Keratinocyte (primary cell): ENCODE measurements around the gene ZNF554. TPM values are rescaled to one million over a fixed set of nuclear protein-coding genes. Genes with fewer than 3 reads are reported as not detected.

Experiments
- DNase-seq: peaks from one replicate; pipeline ENCODE4 v3.0.0-alpha.2; 2011; ENCODE audit warnings: low read depth, missing footprints, low spot score
- FAIRE-seq: peaks from 2 replicates; lab custom pipeline; 2011; peaks lifted over from hg19 to GRCh38; lab: Jason Lieb, UNC
- H2AFZ ChIP-seq: 2 replicates; pipeline ENCODE4 v1.6.0; 2012; ENCODE audit warnings: low read length, control low read depth, inconsistent platforms; ENCODE audit not compliant: control insufficient read depth
- H3K27ac ChIP-seq: 2 replicates; pipeline ENCODE4 v1.5.1; 2011; ENCODE audit warnings: low read length; ENCODE audit not compliant: control insufficient read depth, insufficient read depth
- H3K27me3 ChIP-seq: 3 replicates; pipeline ENCODE4 v1.6.0; 2011; ENCODE audit warnings: low read length; ENCODE audit not compliant: control insufficient read depth, insufficient read depth; ENCODE audit errors: extremely low read depth
- H3K36me3 ChIP-seq, 2 experiments: 2 replicates in 1 of 2; 3 replicates in 1 of 2; pipeline ENCODE4 v1.5.1; 2011; ENCODE audit warnings: low read length in 2 of 2, mild to moderate bottlenecking in 1 of 2; ENCODE audit not compliant: control insufficient read depth in 2 of 2, insufficient read depth in 2 of 2; ENCODE audit errors: extremely low read depth in 1 of 2
- H3K4me1 ChIP-seq: 3 replicates; pipeline ENCODE4 v1.5.1; 2011; ENCODE audit warnings: low read length; ENCODE audit not compliant: control insufficient read depth, insufficient read depth; ENCODE audit errors: extremely low read depth
- H3K4me2 ChIP-seq: 3 replicates; pipeline ENCODE4 v1.6.0; 2011; ENCODE audit warnings: low read depth, low read length; ENCODE audit not compliant: control insufficient read depth, insufficient read depth; ENCODE audit errors: extremely low read depth
- H3K4me3 ChIP-seq, 3 experiments: fragments of 200-600 bp in 1 of 3; sonication (generic) in 1 of 3; 2 replicates in 2 of 3; 3 replicates in 1 of 3; pipeline ENCODE4 v1.5.1; 2011 to 2016; ENCODE audit warnings: low read length in 3 of 3, mild to moderate bottlenecking in 3 of 3, control low read depth in 2 of 3, inconsistent platforms in 1 of 3, low read depth in 1 of 3, mixed read lengths in 1 of 3, mixed run types in 1 of 3, moderate library complexity in 1 of 3; ENCODE audit not compliant: control insufficient read depth in 2 of 3, insufficient read depth in 2 of 3; ENCODE audit errors: extremely low read depth in 1 of 3
- H3K79me2 ChIP-seq: 2 replicates; pipeline ENCODE4 v1.6.0; 2012; ENCODE audit warnings: low read length; ENCODE audit not compliant: control insufficient read depth, insufficient read depth
- H3K9ac ChIP-seq: 3 replicates; pipeline ENCODE4 v1.6.0; 2011; ENCODE audit warnings: low read length; ENCODE audit not compliant: control insufficient read depth, insufficient read depth; ENCODE audit errors: extremely low read depth
- H3K9me1 ChIP-seq: 3 replicates; pipeline ENCODE4 v1.6.0; 2011; ENCODE audit warnings: low read length; ENCODE audit not compliant: control insufficient read depth, insufficient read depth; ENCODE audit errors: extremely low read depth
- H3K9me3 ChIP-seq: 2 replicates; pipeline ENCODE4 v1.5.1; 2012; ENCODE audit warnings: low read depth, low read length; ENCODE audit not compliant: control insufficient read depth
- H4K20me1 ChIP-seq: 3 replicates; pipeline ENCODE4 v1.6.0; 2011; ENCODE audit warnings: low read length; ENCODE audit not compliant: control insufficient read depth, insufficient read depth; ENCODE audit errors: extremely low read depth
- EZH2 ChIP-seq: IDR thresholded peaks from one replicate; pipeline ENCODE4 v1.6.1; 2012; ENCODE audit warnings: inconsistent platforms, mild to moderate bottlenecking, low read length, moderate library complexity
- dilution Hi-C: fragments of 300-500 bp; cut with MboI; formaldehyde crosslinking; loops from one replicate; pipeline ENCODE4 v1.7.0; 2020; ENCODE audit warnings: low sequenced_read_pairs; ENCODE audit not compliant: extremely low pct_ligation_motif_present
- polyA plus RNA-seq, 5 experiments: library from polyadenylated mRNA; depleted of rRNA in 3 of 5; stranded (reverse) in 3 of 5; stranded (forward) in 1 of 5; unstranded in 1 of 5; fragments of >200 nt; gene quantifications; 1 replicate in 1 of 5; 2 replicates in 3 of 5; 3 replicates in 1 of 5; pipeline versions ENCODE4 v1.2.1 to v1.2.3, GENCODE V29; 2011 to 2012; ENCODE audit warnings: missing spikeins in 2 of 5, low read depth in 1 of 5, low replicate concordance in 1 of 5
- TF ChIP-seq, protein P1 (sequence below), 3 experiments: IDR thresholded peaks in 1 of 3; conservative IDR thresholded peaks in 1 of 3; optimal IDR thresholded peaks in 1 of 3; 2 replicates in 2 of 3; 3 replicates in 1 of 3; pipeline versions ENCODE3 to v1.5.1; 2011; ENCODE audit warnings: low read length in 3 of 3, mild to moderate bottlenecking in 3 of 3, moderate library complexity in 2 of 3, control low read depth in 1 of 3, inconsistent platforms in 1 of 3; ENCODE audit not compliant: insufficient read depth in 2 of 3; ENCODE audit errors: extremely low read depth in 1 of 3

ZNF554 gene
- polyA plus RNA-seq, 1 donor (not counting 4 experiments of a cell fraction or from before 2014, with no cell fraction given), result 2.7 TPM

DNA sequence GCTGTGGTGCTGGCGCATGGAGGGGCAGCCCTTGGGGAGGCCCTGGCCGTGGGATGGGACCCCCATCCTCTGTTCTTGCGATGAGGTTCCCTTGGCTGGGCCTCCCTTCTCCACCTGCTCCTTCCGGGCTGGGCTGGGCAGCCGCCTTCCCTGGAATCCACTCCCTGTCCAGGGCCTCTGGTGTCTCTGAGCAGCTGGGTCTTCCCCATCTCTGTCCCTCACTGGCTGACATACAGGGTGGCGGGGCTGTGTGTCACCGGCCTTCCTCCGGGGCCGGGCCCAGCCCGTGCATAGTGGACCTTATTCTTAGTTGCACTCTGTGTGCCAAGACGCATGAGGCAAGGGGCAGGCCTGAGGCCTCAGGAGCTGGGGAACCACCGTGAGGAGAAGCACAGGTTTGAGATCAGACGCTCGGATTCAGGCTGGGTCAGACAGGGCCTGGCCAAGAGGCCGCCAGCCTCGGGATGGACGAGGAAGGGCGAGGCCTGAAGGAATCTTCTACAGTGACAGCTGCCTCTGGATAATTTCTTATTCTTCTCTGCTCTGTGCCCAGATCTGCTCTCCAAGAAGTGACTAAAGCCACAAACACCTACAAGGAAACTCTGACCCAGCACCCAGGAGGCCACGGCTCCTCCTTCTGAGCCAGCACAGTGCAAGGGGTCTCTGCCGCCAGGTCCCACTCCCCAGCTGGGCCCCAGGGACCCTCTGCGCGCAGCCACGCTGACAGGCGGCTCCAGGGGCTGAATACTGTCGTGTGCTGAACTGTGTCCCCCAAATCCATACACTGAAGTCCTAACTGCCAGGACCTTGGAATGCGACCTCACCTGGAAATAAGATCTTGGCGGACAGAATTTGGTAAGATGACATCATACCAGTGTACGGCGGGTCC is 47.6 kb upstream of the ZNF554 start:
- DNase-seq (no peak), FAIRE-seq (no peak)
- Histone ChIP-seq H3K27me3 (no peaks in the 10 kb centered on the region), H2AFZ (no peak overlapping the region), H4K20me1 (peaks cover 30% of the 10 kb centered on the region), H3K4me3 (no peak overlapping the region), H3K9me1 (no peaks in the 10 kb centered on the region), H3K9me3 (no peaks in the 10 kb centered on the region), H3K79me2 (peaks cover 84% of the 10 kb centered on the region), H3K27ac (no peak overlapping the region), H3K4me1 (no peaks in the 10 kb centered on the region), H3K36me3 (peaks cover 15 to 16% of the 10 kb centered on the region in 2 experiments), H3K9ac (no peak overlapping the region), H3K4me2 (no peak overlapping the region)
- no peak for TF ChIP-seq EZH2
- TF ChIP-seq, protein P1, sequence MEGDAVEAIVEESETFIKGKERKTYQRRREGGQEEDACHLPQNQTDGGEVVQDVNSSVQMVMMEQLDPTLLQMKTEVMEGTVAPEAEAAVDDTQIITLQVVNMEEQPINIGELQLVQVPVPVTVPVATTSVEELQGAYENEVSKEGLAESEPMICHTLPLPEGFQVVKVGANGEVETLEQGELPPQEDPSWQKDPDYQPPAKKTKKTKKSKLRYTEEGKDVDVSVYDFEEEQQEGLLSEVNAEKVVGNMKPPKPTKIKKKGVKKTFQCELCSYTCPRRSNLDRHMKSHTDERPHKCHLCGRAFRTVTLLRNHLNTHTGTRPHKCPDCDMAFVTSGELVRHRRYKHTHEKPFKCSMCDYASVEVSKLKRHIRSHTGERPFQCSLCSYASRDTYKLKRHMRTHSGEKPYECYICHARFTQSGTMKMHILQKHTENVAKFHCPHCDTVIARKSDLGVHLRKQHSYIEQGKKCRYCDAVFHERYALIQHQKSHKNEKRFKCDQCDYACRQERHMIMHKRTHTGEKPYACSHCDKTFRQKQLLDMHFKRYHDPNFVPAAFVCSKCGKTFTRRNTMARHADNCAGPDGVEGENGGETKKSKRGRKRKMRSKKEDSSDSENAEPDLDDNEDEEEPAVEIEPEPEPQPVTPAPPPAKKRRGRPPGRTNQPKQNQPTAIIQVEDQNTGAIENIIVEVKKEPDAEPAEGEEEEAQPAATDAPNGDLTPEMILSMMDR (optimal IDR thresholded peaks at IDR 0.05 in 1 of 3, IDR thresholded peaks at IDR 0.05 in 1 of 3, conservative IDR thresholded peaks at IDR 0.05 in 1 of 3; ENCODE audit: extremely low read depth in 1 of 3, insufficient read depth in 2 of 3, low read length in 3 of 3), result no peak
- dilution Hi-C loops, result no loop called here

DNA sequence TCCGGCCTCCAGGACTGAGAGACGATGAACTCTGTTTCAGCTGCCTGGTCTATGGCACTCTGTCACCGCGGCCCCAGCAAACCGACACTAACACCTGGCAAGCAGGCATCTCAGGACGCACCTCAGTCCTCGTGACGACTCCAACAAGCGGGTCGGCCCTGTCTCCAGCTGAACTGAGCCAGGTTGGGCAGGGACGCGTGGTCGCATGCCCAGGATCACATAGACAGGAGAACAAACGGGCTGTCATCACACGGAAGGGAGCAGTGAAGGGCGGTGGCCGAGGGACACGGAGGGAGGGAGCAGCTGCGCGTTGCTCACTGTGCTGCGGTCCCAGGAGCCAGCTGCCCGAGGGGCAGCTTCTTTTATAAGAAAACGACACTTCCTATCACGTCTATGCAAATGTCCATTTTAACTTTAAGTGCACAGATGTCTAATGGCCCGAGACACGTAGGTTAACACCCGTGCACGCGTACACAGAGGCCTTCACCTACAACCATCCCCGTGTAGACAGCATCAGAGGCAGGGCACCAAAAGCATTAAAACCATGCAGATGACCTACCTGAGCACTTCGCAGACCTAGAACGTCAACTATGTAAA is 45.5 kb upstream of the ZNF554 start:
- no peak for TF ChIP-seq EZH2
- TF ChIP-seq, protein P1 (optimal IDR thresholded peaks at IDR 0.05 in 1 of 3, IDR thresholded peaks at IDR 0.05 in 1 of 3, conservative IDR thresholded peaks at IDR 0.05 in 1 of 3; ENCODE audit: extremely low read depth in 1 of 3, insufficient read depth in 2 of 3, low read length in 3 of 3), result no peak
- no peak for FAIRE-seq
- Histone ChIP-seq H3K27me3 (no peaks in the 10 kb centered on the region), H3K9ac (no peak overlapping the region), H3K4me1 (no peaks in the 10 kb centered on the region), H3K9me3 (no peaks in the 10 kb centered on the region), H3K4me3 (no peak overlapping the region), H3K9me1 (no peaks in the 10 kb centered on the region), H3K36me3 (peaks cover 13 to 17% of the 10 kb centered on the region in 2 experiments), H4K20me1 (peaks cover 41% of the 10 kb centered on the region), H3K79me2 (peaks cover 87% of the 10 kb centered on the region), H3K27ac (no peak overlapping the region), H2AFZ (no peak overlapping the region), H3K4me2 (no peak overlapping the region)
- DNase-seq, result no peak
- dilution Hi-C loops, result no loop called here
